Measurements from ENCODE around the gene GINS3.

GRCh38 chr16:58378401-58378800 is 13.9 kb upstream of the GINS3 start:
- TF ChIP-seq CTCF (IDR thresholded peaks at IDR 0.05; ENCODE audit: borderline replicate concordance, extremely low read depth, low read length, poor library complexity, severe bottlenecking) (no peak), EZH2 (IDR thresholded peaks at IDR 0.05; ENCODE audit: borderline replicate concordance, low read depth, low read length, severe bottlenecking) (no peak)
